NCI-H1417 treated with DMSO at 0.1 percent for 48 hours (cell line): ENCODE data around the gene HS2ST1.

Source experiments
- DNase-seq: peaks from one replicate; lab custom pipeline; 2025; lab: John Stamatoyannopoulos, UW

The HS2ST1 gene

GRCh38 chr1:87140831-87141540 is 226.6 kb downstream of the HS2ST1 start:
- no peak for DNase-seq

GRCh38 chr1:87141556-87141955 is 227.1 kb downstream of the HS2ST1 start:
- no peak for DNase-seq

GRCh38 chr1:87143413-87144135 is 229.1 kb downstream of the HS2ST1 start:
- DNase-seq = no peak

GRCh38 chr1:87144316-87144895 is 230.0 kb downstream of the HS2ST1 start:
- no peak for DNase-seq

- DNase-seq = no peak
These were observed 230.5 kb downstream of the HS2ST1 start for GRCh38 chr1:87144981-87145380.

GRCh38 chr1:87146538-87146937 is 232.1 kb downstream of the HS2ST1 start:
- DNase-seq = no peak

- DNase-seq = no peak
These were observed 232.6 kb downstream of the HS2ST1 start for GRCh38 chr1:87146986-87147385.

- DNase-seq = no peak
These were observed 233.4 kb downstream of the HS2ST1 start for GRCh38 chr1:87147851-87148250.

GRCh38 chr1:87148661-87149060 is 234.2 kb downstream of the HS2ST1 start:
- DNase-seq = no peak

- peak; percentile 21 for DNase-seq
These were observed 235.0 kb downstream of the HS2ST1 start for GRCh38 chr1:87149241-87150041.

- no peak for DNase-seq
These were observed 235.7 kb downstream of the HS2ST1 start for GRCh38 chr1:87150143-87150542.

- DNase-seq = no peak
These were observed 237.3 kb downstream of the HS2ST1 start for GRCh38 chr1:87151500-87152421.

- DNase-seq = no peak
These were observed 239.9 kb downstream of the HS2ST1 start for GRCh38 chr1:87154384-87154783.

- no peak for DNase-seq
These were observed 240.7 kb downstream of the HS2ST1 start for GRCh38 chr1:87155170-87155569.

- no peak for DNase-seq
These were observed 241.2 kb downstream of the HS2ST1 start for GRCh38 chr1:87155648-87156047.

- DNase-seq = no peak
These were observed 241.7 kb downstream of the HS2ST1 start for GRCh38 chr1:87156124-87156523.

GRCh38 chr1:87159378-87159915 is 245.0 kb downstream of the HS2ST1 start:
- no peak for DNase-seq
